H1 (cell line): ENCODE results near the gene SIRT6. TPM values are rescaled to one million over a fixed set of nuclear protein-coding genes. Genes with fewer than 3 reads are reported as not detected.
"Not testable (repeated sequence)": the region's sequence is repeated elsewhere in the genome, so short reads cannot be mapped to it uniquely, and the experiment has no call there.

ENCODE experiments used
- CTCF ChIA-PET: fragments of 300-600 bp; sonication (Branson Sonifier 250); formaldehyde crosslinking; loops from one replicate; lab custom pipeline; 2021; ENCODE audit not compliant: partially characterized antibody; lab: Charles Lee
- POLR2A ChIA-PET: fragments of 300-600 bp; sonication (Branson Sonifier 250); formaldehyde crosslinking; loops from one replicate; lab custom pipeline; 2021; ENCODE audit warnings: inconsistent platforms; ENCODE audit not compliant: partially characterized antibody; lab: Charles Lee
- DNase-seq, 2 experiments: peaks; one replicate each; pipeline versions ENCODE4 v3.0.0 to v3.0.0-alpha.2; 2010 to 2022; ENCODE audit warnings: low spot score in 2 of 2, low read depth in 1 of 2, mixed read lengths in 1 of 2
- FAIRE-seq: peaks from 2 replicates; lab custom pipeline; 2011; peaks lifted over from hg19 to GRCh38; lab: Jason Lieb, UNC
- H2AFZ ChIP-seq: 2 replicates; pipeline ENCODE4 v1.8.1; 2012; ENCODE audit warnings: low read length, inconsistent platforms
- H2AK5ac ChIP-seq: 2 replicates; pipeline ENCODE4 v1.6.1; 2013; ENCODE audit warnings: low read depth, low read length
- H2BK120ac ChIP-seq: replicated peaks from 2 replicates; pipeline ENCODE3; 2013; ENCODE audit warnings: low read depth, low read length, inconsistent platforms
- H2BK12ac ChIP-seq: 2 replicates; pipeline ENCODE4 v1.6.1; 2013; ENCODE audit warnings: low read depth, low read length
- H2BK15ac ChIP-seq: 2 replicates; pipeline ENCODE4 v1.6.1; 2013; ENCODE audit warnings: low read length
- H2BK20ac ChIP-seq: 2 replicates; pipeline ENCODE4 v1.6.1; 2013; ENCODE audit warnings: low read length
- H2BK5ac ChIP-seq: 2 replicates; pipeline ENCODE4 v1.6.1; 2013; ENCODE audit warnings: low read depth, low read length
- H3K14ac ChIP-seq: 2 replicates; pipeline ENCODE4 v1.6.1; 2013; ENCODE audit warnings: inconsistent platforms; ENCODE audit not compliant: insufficient read length
- H3K18ac ChIP-seq: 2 replicates; pipeline ENCODE4 v1.6.1; 2013; ENCODE audit warnings: low read length; ENCODE audit errors: extremely low read depth
- H3K23ac ChIP-seq: 2 replicates; pipeline ENCODE4 v1.6.1; 2013; ENCODE audit warnings: inconsistent platforms; ENCODE audit not compliant: insufficient read length
- H3K23me2 ChIP-seq: 2 replicates; pipeline ENCODE4 v1.6.1; 2013; ENCODE audit warnings: low read depth, low read length
- H3K27ac ChIP-seq: 2 replicates; pipeline ENCODE4 v1.6.1; 2011; ENCODE audit warnings: low read depth, low read length, inconsistent platforms
- H3K27me3 ChIP-seq, 4 experiments: replicated peaks in 1 of 4; 1 replicate in 1 of 4; 2 replicates in 3 of 4; pipeline versions ENCODE4 v1.6.1 to v1.8.1; 2011 to 2013; ENCODE audit warnings: low read length in 3 of 4, mild to moderate bottlenecking in 3 of 4, inconsistent platforms in 2 of 4, mixed read lengths in 2 of 4, moderate library complexity in 1 of 4; ENCODE audit not compliant: control insufficient read depth in 3 of 4, insufficient read depth in 3 of 4; ENCODE audit errors: extremely low read depth in 1 of 4
- H3K36me3 ChIP-seq, 4 experiments: 2 replicates each; pipeline versions ENCODE4 v1.6.1 to v1.8.1; 2011 to 2013; ENCODE audit warnings: mild to moderate bottlenecking in 4 of 4, low read length in 3 of 4, moderate library complexity in 2 of 4, control low read depth in 1 of 4, inconsistent platforms in 1 of 4; ENCODE audit not compliant: insufficient read depth in 4 of 4, control insufficient read depth in 2 of 4
- H3K4ac ChIP-seq: replicated peaks from 2 replicates; pipeline ENCODE3; 2013; ENCODE audit warnings: low read length, low read depth, mixed read lengths, inconsistent platforms; ENCODE audit not compliant: insufficient read length
- H3K4me1 ChIP-seq, 4 experiments: replicated peaks in 1 of 4; 1 replicate in 1 of 4; 2 replicates in 3 of 4; pipeline versions ENCODE4 v1.6.1 to v1.8.1; 2011 to 2013; ENCODE audit warnings: low read length in 3 of 4, inconsistent platforms in 2 of 4, mixed read lengths in 1 of 4; ENCODE audit not compliant: insufficient read depth in 4 of 4, control insufficient read depth in 3 of 4
- H3K4me2 ChIP-seq, 2 experiments: 2 replicates each; pipeline versions ENCODE4 v1.6.1 to v1.8.1; 2011 to 2013; ENCODE audit warnings: low read depth in 2 of 2, low read length in 2 of 2, control low read depth in 1 of 2, inconsistent platforms in 1 of 2, mild to moderate bottlenecking in 1 of 2; ENCODE audit not compliant: insufficient read depth in 1 of 2
- H3K4me3 ChIP-seq, 4 experiments: fragments of 200-600, 300-600 bp in 1 of 4; sonication (generic), shearing (Covaris generic), sonication (Bioruptor Twin) in 1 of 4; 2 replicates each; pipeline versions ENCODE4 v1.5.1 to v1.8.1; 2011 to 2016; ENCODE audit warnings: low read length in 4 of 4, low read depth in 3 of 4, control low read depth in 2 of 4, inconsistent platforms in 2 of 4, mild to moderate bottlenecking in 2 of 4, mixed read lengths in 1 of 4, moderate library complexity in 1 of 4; ENCODE audit not compliant: insufficient read depth in 2 of 4; ENCODE audit errors: extremely low read depth in 1 of 4
- H3K56ac ChIP-seq: replicated peaks from 2 replicates; pipeline ENCODE3; 2013; ENCODE audit warnings: low read depth, mild to moderate bottlenecking, mixed read lengths, low read length, inconsistent platforms; ENCODE audit not compliant: insufficient read length
- H3K79me1 ChIP-seq: 2 replicates; pipeline ENCODE4 v1.6.1; 2013; ENCODE audit warnings: low read depth, low read length, control low read depth
- H3K79me2 ChIP-seq, 2 experiments: 2 replicates each; pipeline versions ENCODE4 v1.6.1 to v1.8.1; 2012 to 2013; ENCODE audit warnings: low read length in 2 of 2, mild to moderate bottlenecking in 2 of 2, inconsistent platforms in 1 of 2; ENCODE audit not compliant: insufficient read depth in 2 of 2, control insufficient read depth in 1 of 2
- H3K9ac ChIP-seq, 4 experiments: replicated peaks in 1 of 4; 1 replicate in 1 of 4; 2 replicates in 3 of 4; pipeline versions ENCODE4 v1.6.1 to v1.8.1; 2011 to 2013; ENCODE audit warnings: low read depth in 3 of 4, low read length in 3 of 4, control low read depth in 2 of 4, mild to moderate bottlenecking in 2 of 4, moderate library complexity in 2 of 4, inconsistent platforms in 1 of 4; ENCODE audit errors: extremely low read depth in 1 of 4
- H3K9me3 ChIP-seq, 2 experiments: 2 replicates each; pipeline versions ENCODE4 v1.6.1 to v1.8.1; 2012 to 2013; ENCODE audit warnings: mild to moderate bottlenecking in 2 of 2, moderate library complexity in 2 of 2, control low read depth in 1 of 2, inconsistent platforms in 1 of 2, low read depth in 1 of 2, low read length in 1 of 2, mixed read lengths in 1 of 2; ENCODE audit not compliant: insufficient read depth in 2 of 2
- H4K20me1 ChIP-seq, 2 experiments: replicated peaks in 1 of 2; 2 replicates each; pipeline versions ENCODE3 to v1.8.1; 2011 to 2013; ENCODE audit warnings: inconsistent platforms in 2 of 2, low read length in 2 of 2, mild to moderate bottlenecking in 1 of 2; ENCODE audit not compliant: insufficient read depth in 2 of 2, control insufficient read depth in 1 of 2
- H4K5ac ChIP-seq: 2 replicates; pipeline ENCODE4 v1.6.1; 2013; ENCODE audit warnings: low read length, low read depth, mixed read lengths, inconsistent platforms; ENCODE audit not compliant: insufficient read length
- H4K8ac ChIP-seq: 2 replicates; pipeline ENCODE4 v1.8.0; 2013; ENCODE audit warnings: mild to moderate bottlenecking, moderate library complexity, low read length, inconsistent platforms; ENCODE audit not compliant: insufficient read depth; ENCODE audit errors: extremely low read depth
- H4K91ac ChIP-seq: replicated peaks from 2 replicates; pipeline ENCODE3; 2013; ENCODE audit warnings: low read length, mixed read lengths, inconsistent platforms; ENCODE audit not compliant: insufficient read length
- WGBS, 2 experiments: shearing (Covaris generic) in 1 of 2; methylation state at CpG; one replicate each; pipeline versions ENCODE4 v1.1.6 to v1.1.7; 2013 to 2015; ENCODE audit warnings: low lambda C conversion rate in 2 of 2, mixed read lengths in 2 of 2, inconsistent platforms in 1 of 2, low coverage in 1 of 2, missing lambda C conversion rate in 1 of 2; ENCODE audit not compliant: insufficient replicate concordance in 2 of 2, insufficient coverage in 1 of 2, insufficient read length in 1 of 2; ENCODE audit errors: extremely low coverage in 1 of 2, missing lambda C conversion rate in 1 of 2; 5-methylcytosine and 5-hydroxymethylcytosine counted together
- polyA plus RNA-seq, 7 experiments: library from polyadenylated mRNA; depleted of rRNA in 3 of 7; stranded (reverse) in 5 of 7; unstranded in 2 of 7; fragments of >200 nt in 5 of 7; fragments of 200-250 nt in 2 of 7; gene quantifications; 1 replicate in 5 of 7; 2 replicates in 1 of 7; 4 replicates in 1 of 7; pipeline versions ENCODE4 v1.2.1 to v1.2.3, GENCODE V29; 2011 to 2013; ENCODE audit warnings: missing spikeins in 2 of 7, mixed read lengths in 2 of 7
- total RNA-seq: library from RNA; stranded (reverse); fragmentation: NEBNext Ultra II Directional; extraction: Animal tissue kit (Norgen Biotek cat#: 25700); gene quantifications from 2 replicates; pipeline ENCODE4 v1.2.1, GENCODE V29; 2021

SIRT6 gene
- total and polyA plus RNA-seq, 2 of the 8 experiments (the other 6 are each of a cell fraction or from before 2014, with no cell fraction given) = 25.2 to 27.0 TPM

DNA sequence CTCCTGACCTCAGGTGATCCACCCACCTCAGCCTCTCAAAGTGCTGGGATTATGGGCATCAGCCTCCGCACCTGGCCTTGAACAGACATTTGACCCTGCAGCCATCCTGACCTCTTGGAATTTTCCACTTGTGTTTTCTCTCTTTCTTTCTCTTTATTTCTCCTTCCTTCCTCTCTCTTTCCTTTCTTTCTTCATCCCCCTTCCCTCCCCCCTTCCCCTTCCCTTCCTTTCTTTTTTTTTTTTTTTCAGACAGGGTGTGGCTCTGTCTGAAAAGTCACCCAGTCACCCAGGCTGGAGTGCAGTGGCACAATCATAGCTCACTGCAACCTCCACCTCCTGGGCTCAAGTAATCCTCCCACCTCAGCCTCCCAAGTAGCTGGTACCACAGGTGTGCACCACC is 36.2 kb upstream of the SIRT6 start:
- not testable (repeated sequence) for DNase-seq, H3K14ac ChIP-seq, H3K27me3 ChIP-seq, H2BK20ac ChIP-seq, H4K20me1 ChIP-seq, H4K8ac ChIP-seq, H3K9me3 ChIP-seq, H3K79me2 ChIP-seq, FAIRE-seq, H3K4me2 ChIP-seq, H3K23ac ChIP-seq, H2AFZ ChIP-seq, H4K91ac ChIP-seq, H3K4me1 ChIP-seq, H3K23me2 ChIP-seq, H2BK15ac ChIP-seq, H3K4me3 ChIP-seq, H4K5ac ChIP-seq, H2BK120ac ChIP-seq, H3K36me3 ChIP-seq, H2AK5ac ChIP-seq, H2BK5ac ChIP-seq, H3K9ac ChIP-seq, H3K4ac ChIP-seq, H3K18ac ChIP-seq, H2BK12ac ChIP-seq, H3K56ac ChIP-seq, H3K79me1 ChIP-seq, H3K27ac ChIP-seq
- 86% methylated on average over 1 of the region's 1 CpG; no CpG with 5 or more reads in 1 of the 2 experiments for WGBS, 2 experiments
- CTCF ChIA-PET = interaction anchor here (1.0 to 2.0 kb wide), 3 partner anchors 14 to 52 kb away, joined by 3 to 7 read pairs (median 4); no protein-coding TSS in a partner anchor
- POLR2A ChIA-PET = interaction anchor here (0.9 kb wide), 2 partner anchors 9 to 125 kb away, joined by 3 read pairs; partner anchors contain the start of gene MPND
